ENCODE data around the gene SYT17. TPM values are rescaled to one million over a fixed set of nuclear protein-coding genes. Genes with fewer than 3 reads are reported as not detected.
A peak's percentile ranks its signal among the peaks of the same experiment; 100 is the strongest.

SYT17 gene
- total RNA-seq, 1 experiment from 2014 or later, result 10.6 TPM

DNA sequence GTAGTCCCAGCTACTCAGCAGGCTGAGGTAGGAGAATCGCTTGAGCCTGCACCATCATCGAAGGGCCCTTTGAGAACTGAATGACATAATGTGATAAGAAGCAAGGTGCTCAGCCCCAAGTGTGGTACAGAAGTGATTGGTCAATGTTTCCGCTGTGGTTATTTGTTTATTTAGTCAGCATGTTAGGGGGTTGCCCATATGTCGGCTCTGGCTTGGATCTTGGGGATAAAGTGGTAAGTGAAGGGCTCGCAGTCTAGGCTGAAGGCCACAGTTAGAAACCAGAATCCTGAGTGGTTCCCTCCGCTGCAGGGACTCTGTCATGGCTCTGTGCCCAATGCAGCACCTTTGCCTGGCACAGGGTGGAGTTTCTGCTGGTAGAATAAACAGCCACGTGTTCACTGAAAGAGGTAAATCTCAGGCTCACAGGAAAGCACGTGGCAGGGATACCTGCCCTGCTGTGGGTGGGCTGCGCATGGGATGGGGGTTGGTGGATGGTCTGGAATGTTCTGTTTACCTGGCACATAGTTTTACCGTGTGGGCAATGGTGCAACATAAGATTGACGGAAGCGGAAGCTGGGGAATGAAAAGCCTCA lies 35.4 kb downstream of the SYT17 start:
- Histone ChIP-seq H3K27me3 (no peaks in the 10 kb centered on the region), H3K9me3 (replicated peaks) (no peaks in the 10 kb centered on the region; the same call in 1 of the 2 replicates)

DNA sequence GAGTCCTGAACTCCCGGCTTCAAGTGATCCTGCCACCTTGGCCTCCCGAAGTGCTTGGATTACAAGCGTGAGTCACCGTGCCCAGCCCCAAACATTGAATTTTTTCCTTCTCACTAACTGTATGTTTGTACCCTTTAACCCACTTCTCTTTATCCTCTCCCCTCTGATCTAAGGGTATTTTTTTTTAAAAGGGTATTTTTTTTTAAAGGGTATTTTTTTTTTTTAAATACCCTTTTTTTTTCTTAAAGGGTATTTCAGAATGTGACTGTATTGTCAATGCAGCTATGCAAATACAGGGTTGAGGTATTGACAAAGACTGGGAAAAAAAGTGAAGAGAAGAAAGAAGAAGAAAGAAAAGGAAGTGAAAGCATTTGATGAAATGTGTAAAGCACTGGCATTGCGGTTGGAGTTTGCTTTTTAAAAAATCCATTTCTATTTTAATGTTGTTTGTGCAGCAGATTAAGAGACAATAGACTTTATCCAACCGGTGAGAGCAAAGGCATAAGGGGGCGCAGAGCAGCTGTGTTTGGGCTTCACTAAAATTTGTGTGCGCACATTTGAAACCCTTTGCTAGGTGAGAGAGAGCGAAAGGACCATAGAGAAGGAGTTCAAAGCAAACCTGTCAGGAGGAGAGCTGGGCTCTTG lies 42.4 kb downstream of the SYT17 start:
- DNase-seq, result no peak
- H3K27me3 ChIP-seq, result no peaks in the 10 kb centered on the region
- no peaks in the 10 kb centered on the region for H3K36me3 ChIP-seq
- H3K27ac ChIP-seq, result no peak overlapping the region
- no peaks in the 10 kb centered on the region for H3K4me1 ChIP-seq
- no peak overlapping the region for H3K4me3 ChIP-seq
- H3K9me3 ChIP-seq (replicated peaks), result no peaks in the 10 kb centered on the region

More for the DNA sequence above, 35.4 kb downstream of the SYT17 start:
- Histone ChIP-seq H3K36me3 (no peaks in the 10 kb centered on the region), H3K27ac (no peak overlapping the region), H3K4me1 (no peaks in the 10 kb centered on the region), H3K4me3 (no peak overlapping the region)
- no peak for DNase-seq

DNA sequence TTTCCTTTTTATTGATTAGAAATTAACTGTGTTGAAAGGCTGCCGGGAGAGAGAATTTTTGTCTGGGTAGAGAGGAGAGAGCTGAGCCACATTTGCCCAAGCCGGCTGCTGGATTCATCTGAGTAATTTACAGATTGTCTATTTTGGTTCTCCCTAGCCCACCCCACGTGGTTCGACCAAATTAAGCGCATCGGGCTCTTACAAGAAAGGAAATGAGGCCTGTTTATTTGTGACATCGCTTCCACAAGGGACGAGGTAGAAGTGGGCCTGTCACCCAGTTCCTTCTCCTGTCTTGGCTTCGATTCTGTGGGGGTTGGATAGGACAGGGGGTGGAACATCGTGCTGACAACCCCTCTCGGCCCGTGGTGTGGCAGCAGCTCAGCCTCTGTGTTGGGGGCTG lies 42.9 kb downstream of the SYT17 start:
- no peak for DNase-seq
- H3K9me3 ChIP-seq (replicated peaks), result no peaks in the 10 kb centered on the region
- no peaks in the 10 kb centered on the region for H3K36me3 ChIP-seq
- no peaks in the 10 kb centered on the region for H3K27me3 ChIP-seq
- no peak overlapping the region for H3K27ac ChIP-seq
- H3K4me3 ChIP-seq, result no peak overlapping the region
- H3K4me1 ChIP-seq, result no peaks in the 10 kb centered on the region

DNA sequence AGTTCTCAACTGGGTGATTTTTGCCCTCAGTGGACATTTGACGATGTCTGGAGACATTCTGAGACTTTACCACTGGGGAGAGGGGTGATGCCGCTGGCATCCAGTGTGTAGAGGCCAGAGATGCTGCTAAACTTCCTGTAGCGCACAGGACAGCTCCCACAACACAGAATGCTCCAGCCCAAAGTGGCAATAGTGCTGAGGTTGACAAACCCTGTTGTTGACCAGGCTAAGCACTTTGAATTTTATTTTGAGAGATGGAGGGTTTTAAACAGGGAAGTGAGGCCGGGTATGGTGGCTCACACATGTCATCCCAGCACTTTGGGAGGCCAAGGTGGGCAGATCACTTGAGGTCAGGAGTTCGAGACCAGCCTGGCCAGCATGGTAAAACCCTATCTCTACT lies 44.0 kb downstream of the SYT17 start:
- Histone ChIP-seq H3K36me3 (no peaks in the 10 kb centered on the region), H3K4me3 (no peak overlapping the region), H3K9me3 (replicated peaks) (no peaks in the 10 kb centered on the region), H3K4me1 (no peaks in the 10 kb centered on the region), H3K27me3 (no peaks in the 10 kb centered on the region), H3K27ac (no peak overlapping the region)
- DNase-seq, result no peak

DNA sequence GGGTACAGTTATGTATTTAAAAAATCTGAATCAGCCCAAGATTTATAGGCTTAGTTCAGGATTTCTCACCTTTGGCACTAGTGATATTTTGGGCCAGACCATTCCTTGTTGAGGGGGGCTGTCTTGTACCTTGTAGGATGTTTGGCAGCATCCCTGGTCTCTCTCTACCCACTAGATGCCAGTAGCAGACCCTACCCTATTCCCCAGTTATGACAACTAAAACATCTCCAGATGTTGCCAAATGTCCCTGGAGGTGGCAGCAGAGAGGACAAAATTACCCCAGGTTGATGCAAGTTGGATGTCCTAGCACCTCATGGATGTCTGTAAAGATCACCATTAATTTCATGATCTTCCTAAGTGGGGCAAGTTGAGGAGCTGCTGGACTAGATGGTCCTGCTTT lies 45.8 kb downstream of the SYT17 start:
- Histone ChIP-seq H3K4me1 (no peaks in the 10 kb centered on the region), H3K36me3 (no peaks in the 10 kb centered on the region), H3K4me3 (no peak overlapping the region), H3K27ac (no peak overlapping the region), H3K9me3 (replicated peaks) (no peaks in the 10 kb centered on the region), H3K27me3 (no peaks in the 10 kb centered on the region)
- no peak for DNase-seq

DNA sequence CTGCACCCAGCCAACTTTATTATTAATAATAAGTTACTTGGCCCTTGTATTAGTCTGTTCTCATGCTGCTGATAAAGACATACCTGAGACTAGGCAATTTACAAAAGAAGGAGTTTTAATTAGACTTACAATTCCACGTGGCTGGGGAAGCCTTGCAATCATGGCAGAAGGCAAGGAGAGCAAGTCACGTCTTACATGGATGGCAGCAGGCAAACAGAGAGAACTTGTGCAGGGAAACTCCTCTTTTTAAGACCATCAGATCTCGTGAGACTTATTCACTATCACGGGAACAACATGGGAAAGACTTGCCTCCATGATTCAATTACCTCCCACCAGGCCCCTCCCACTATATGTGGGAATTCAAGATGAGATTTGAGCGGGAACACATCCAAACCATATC lies 47.7 kb downstream of the SYT17 start:
- Histone ChIP-seq H3K27ac (no peak overlapping the region), H3K36me3 (no peaks in the 10 kb centered on the region), H3K4me1 (no peaks in the 10 kb centered on the region), H3K4me3 (no peak overlapping the region), H3K27me3 (no peaks in the 10 kb centered on the region), H3K9me3 (replicated peaks) (no peaks in the 10 kb centered on the region)
- DNase-seq, result no peak

DNA sequence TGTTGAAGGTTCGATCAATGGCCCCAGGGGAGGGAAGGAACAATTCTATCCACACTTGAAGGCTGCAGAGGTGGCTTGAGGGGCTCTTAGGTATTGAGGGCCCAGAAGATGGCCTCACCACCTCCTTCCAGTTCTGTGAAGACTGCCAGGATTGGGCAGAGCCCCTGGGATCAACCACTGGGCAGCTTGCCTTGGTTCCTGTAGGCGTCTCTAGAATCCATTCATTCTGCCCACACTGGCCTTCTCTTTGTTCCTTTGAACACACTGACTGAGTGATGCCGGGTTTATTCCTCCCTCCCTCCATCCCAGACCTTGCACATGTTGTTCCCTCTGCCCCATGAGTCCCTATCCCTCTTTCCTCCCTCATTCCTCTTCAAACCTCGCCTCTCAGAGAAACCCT lies 50.5 kb downstream of the SYT17 start:
- Histone ChIP-seq H3K36me3 (no peaks in the 10 kb centered on the region; the same call in 1 of the 2 replicates), H3K4me1 (no peaks in the 10 kb centered on the region), H3K27me3 (no peaks in the 10 kb centered on the region), H3K27ac (no peak overlapping the region), H3K9me3 (replicated peaks) (no peaks in the 10 kb centered on the region), H3K4me3 (no peak overlapping the region)
- no peak for DNase-seq

DNA sequence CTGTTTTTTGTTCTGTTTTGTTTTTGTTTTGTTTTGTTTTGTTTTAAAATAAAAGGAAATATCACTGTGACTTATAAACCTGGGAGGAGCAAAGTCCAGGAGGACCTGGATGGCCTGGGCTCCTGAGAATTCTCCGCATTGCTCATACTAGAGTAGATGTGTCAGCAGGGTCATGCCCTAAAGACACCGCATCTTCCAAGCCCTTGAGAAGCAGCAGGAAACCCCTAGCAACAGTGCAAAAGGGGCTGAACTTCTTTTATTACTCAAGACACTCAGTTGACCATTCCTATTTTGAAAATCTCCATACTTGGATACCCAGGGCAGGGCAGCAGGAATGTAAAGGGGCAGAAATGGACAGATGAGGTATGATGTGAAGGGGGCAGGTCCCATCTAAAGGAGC lies 51.8 kb downstream of the SYT17 start:
- H3K4me1 ChIP-seq, result no peaks in the 10 kb centered on the region
- DNase-seq, result no peak
- no peak overlapping the region for H3K4me3 ChIP-seq
- no peaks in the 10 kb centered on the region; the same call in 1 of the 2 replicates for H3K36me3 ChIP-seq
- H3K9me3 ChIP-seq (replicated peaks), result no peaks in the 10 kb centered on the region
- H3K27me3 ChIP-seq, result no peaks in the 10 kb centered on the region
- no peak overlapping the region for H3K27ac ChIP-seq

DNA sequence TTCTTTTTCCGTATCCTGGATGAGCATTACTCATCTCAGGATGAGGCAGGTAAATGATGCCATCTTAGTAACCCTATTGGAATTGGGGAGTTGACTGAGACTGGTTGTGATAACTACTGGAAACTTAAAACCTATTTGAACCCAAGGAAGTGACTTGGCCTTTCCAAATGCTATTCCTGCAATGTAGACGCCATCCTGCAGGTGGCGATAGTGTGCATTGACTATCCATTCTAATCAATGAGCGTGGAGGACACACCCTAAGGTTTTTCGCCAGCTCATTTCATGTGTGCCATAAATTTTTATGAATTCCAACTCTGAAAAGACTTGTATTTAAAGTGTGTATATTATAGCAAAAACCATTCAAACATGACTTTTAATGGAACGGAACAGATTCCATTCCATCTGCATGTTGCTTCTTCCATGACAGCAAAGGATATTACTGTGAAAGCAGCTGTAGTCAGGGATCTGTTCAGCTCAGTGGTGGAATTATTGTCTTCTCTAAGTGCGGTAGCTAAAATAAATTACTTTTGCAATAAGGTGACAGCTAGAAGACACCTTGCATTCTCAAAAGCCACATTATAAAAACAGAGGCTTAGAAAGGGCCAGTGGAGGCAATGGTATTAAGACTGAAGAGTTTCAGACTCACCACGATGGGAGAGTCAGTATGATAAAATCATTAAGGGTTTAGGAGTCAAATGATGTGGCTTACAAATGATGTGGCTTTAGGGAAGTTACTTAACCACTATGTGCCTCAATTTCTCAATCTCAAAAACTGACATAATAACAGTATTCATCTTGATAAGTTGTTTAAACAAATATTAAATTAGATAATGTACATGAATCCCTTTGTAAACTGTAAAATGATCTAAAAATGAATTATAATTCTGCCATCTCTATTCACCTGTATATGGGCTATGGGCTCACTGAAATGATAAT lies 55.5 kb downstream of the SYT17 start:
- Histone ChIP-seq H3K36me3 (no peaks in the 10 kb centered on the region; the same call in 1 of the 2 replicates), H3K4me3 (no peak overlapping the region), H3K27me3 (no peaks in the 10 kb centered on the region), H3K27ac (no peak overlapping the region), H3K4me1 (peaks cover 11% of the 10 kb centered on the region), H3K9me3 (replicated peaks) (no peaks in the 10 kb centered on the region)
- peak in 1 of 2 experiments; percentile 43 for DNase-seq

DNA sequence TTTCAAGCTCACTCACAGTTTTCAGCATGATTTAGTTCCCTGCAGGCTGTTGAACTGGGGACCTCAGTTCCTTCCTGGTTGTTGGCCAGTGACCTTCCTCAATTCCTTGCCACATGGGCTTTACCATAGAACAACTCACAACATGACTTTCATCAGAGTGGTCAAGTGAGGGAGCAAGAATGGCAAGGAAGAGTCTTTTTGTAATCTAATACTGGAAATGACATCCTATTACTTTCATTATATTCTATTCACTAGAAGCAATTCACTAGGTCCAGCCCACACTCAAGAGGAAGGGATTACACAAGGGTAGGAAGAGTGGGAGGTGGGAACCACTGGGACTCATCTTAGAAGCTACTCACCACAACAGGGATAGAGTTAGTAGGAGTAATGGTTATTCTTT lies 57.6 kb downstream of the SYT17 start:
- H3K27me3 ChIP-seq, result no peaks in the 10 kb centered on the region
- H3K4me3 ChIP-seq, result no peak overlapping the region
- no peaks in the 10 kb centered on the region for H3K9me3 ChIP-seq (replicated peaks)
- no peaks in the 10 kb centered on the region; the same call in 1 of the 2 replicates for H3K36me3 ChIP-seq
- DNase-seq, result no peak
- H3K27ac ChIP-seq, result no peak overlapping the region
- H3K4me1 ChIP-seq, result peaks cover 11% of the 10 kb centered on the region

DNA sequence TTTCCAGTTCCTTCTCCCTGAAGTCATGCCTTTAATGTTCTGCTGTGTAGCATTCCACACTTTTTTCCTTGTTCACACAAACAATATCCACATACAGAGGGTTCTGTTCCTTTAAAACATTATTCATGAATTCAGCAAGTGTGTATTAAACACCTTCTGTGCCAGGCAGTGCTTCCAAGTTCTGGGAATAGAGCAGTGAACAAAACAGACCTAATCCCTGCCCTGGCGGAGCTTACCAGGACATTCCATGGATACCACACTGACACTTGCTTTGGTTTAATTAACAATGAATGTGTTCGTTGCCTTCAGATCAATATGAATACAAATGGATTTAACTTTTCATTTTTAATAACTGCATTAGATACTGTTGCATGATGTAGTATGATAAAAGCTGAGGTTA lies 59.6 kb downstream of the SYT17 start:
- Histone ChIP-seq H3K4me1 (peaks cover 11% of the 10 kb centered on the region), H3K27me3 (no peaks in the 10 kb centered on the region)
- DNase-seq, result peak in 1 of 2 experiments; percentile 15

DNA sequence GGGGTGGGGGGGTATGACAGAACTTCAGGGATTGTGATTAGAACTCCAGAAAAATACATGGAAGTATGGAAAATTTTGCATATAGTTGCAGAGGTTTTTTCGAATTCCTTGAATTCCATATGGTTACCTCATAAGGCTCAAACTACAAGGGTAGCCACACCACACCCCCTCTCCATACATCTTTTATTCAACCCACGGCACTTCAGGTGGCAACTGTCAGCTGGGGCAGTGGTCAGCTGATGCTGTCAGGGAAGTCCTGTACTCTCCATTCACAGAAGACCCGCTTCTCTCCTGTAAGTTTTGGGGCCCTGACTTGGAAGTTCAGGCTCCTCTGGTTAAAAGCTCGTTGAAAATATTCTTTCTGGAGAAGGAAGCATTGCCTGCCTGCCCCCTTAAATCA lies 60.0 kb downstream of the SYT17 start:
- no peaks in the 10 kb centered on the region; the same call in 1 of the 2 replicates for H3K36me3 ChIP-seq
- DNase-seq, result peak; percentile 13 to 62
- peak overlapping the region; percentile 45; the same call in 1 of the 2 replicates for H3K27ac ChIP-seq
- no peak overlapping the region for H3K4me3 ChIP-seq
- no peaks in the 10 kb centered on the region for H3K27me3 ChIP-seq
- peaks cover 11% of the 10 kb centered on the region for H3K4me1 ChIP-seq
- H3K9me3 ChIP-seq (replicated peaks), result no peaks in the 10 kb centered on the region

More for the DNA sequence above, 59.6 kb downstream of the SYT17 start:
- Histone ChIP-seq H3K36me3 (no peaks in the 10 kb centered on the region; the same call in 1 of the 2 replicates), H3K4me3 (no peak overlapping the region), H3K9me3 (replicated peaks) (no peaks in the 10 kb centered on the region), H3K27ac (peak overlapping the region; percentile 45; the same call in 1 of the 2 replicates)

DNA sequence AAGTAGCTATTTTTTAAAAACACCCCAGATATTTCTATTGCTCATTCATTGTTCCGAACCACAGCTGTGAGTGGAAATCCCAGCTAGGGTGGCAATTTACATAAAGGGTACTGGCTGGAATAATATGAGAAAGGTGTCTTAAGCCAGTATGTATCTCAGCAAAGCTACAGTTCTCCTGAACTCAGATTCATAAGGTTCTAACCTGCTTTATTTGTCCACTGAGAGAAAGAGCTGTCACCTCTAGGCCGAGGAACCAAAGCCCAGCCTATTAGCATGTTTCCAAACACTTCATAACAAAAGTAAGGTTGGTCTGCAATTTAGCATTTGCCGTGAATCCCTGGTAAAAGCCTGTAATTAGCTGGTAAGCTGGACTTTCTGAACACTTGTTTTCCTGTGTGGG lies 60.5 kb downstream of the SYT17 start:
- no peaks in the 10 kb centered on the region; the same call in 1 of the 2 replicates for H3K36me3 ChIP-seq
- H3K4me3 ChIP-seq, result no peak overlapping the region
- peaks cover 11% of the 10 kb centered on the region for H3K4me1 ChIP-seq
- DNase-seq, result no peak
- no peaks in the 10 kb centered on the region for H3K27me3 ChIP-seq
- H3K27ac ChIP-seq, result no peak overlapping the region; the same call in 1 of the 2 replicates
- H3K9me3 ChIP-seq (replicated peaks), result no peaks in the 10 kb centered on the region

DNA sequence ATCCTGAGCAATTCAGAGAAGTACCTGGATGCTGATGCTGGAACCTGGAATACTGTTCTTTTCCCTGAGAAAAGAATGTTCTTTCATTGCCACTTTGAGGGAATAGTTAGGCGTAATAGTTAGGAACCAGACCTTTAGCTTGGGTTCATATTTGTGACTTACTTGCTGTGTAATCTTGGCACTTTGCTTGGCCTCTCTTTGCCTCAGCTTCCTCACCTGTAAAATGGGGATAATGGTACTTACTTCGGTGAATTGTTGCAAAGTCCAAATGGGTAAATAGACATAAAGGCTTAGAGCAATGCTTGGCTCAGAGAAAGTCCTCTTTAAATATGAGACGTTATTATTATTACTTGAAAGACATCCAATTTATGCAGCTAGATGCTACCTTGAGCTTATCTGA lies 62.5 kb downstream of the SYT17 start:
- H3K4me3 ChIP-seq, result no peak overlapping the region
- H3K36me3 ChIP-seq, result no peaks in the 10 kb centered on the region

DNA sequence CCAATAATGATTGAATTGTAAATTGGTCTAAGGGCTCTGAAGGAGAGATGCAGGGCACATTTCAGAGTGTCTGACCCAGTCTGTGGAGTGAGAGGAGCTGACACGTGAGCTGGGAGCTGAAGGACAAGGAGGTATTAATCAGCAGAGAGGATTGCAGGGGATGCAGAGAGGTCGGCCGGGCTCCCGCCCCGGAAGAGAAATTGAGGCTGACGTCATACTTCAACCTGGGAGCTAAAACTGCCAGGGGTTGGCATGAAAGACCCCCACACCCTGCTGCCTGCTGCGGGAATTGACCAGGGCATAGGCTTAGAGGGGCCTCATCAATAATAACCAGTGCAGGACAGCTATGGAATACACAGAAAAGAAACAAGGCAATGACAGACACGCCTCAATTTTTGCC lies 63.8 kb downstream of the SYT17 start:
- Histone ChIP-seq H3K27me3 (no peaks in the 10 kb centered on the region), H3K4me3 (no peak overlapping the region), H3K36me3 (no peaks in the 10 kb centered on the region), H3K4me1 (peaks cover 11% of the 10 kb centered on the region), H3K27ac (no peak overlapping the region), H3K9me3 (replicated peaks) (0 out of 2 replicates have a peak, but pooled peaks cover 4% of the 10 kb centered on the region)
- DNase-seq, result no peak

More for the DNA sequence above, 62.5 kb downstream of the SYT17 start:
- no peak overlapping the region for H3K27ac ChIP-seq
- peaks cover 11% of the 10 kb centered on the region for H3K4me1 ChIP-seq
- 0 out of 2 replicates have a peak, but pooled peaks cover 3% of the 10 kb centered on the region for H3K9me3 ChIP-seq (replicated peaks)
- no peak for DNase-seq
- H3K27me3 ChIP-seq, result no peaks in the 10 kb centered on the region
